MCF 10A (cell line): Measurements from ENCODE around the gene VWA3A. TPM values are rescaled to one million over a fixed set of nuclear protein-coding genes. Genes with fewer than 3 reads are reported as not detected.
A peak's percentile ranks its signal among the peaks of the same experiment; 100 is the strongest.

Experiments
- BruUV-seq: library from RNA; stranded (reverse); fragments of 400-500 nt; replicated peaks from 2 replicates; lab custom pipeline; 2021; lab: Mats Ljungman, UMichigan
- CTCF ChIA-PET: fragments of 300-600 bp; sonication (Branson Sonifier 250); formaldehyde crosslinking; extraction: SDS; loops from one replicate; lab custom pipeline; 2021; ENCODE audit warnings: antibody characterized with exemption, inconsistent platforms; lab: Yijun Ruan, JAX
- POLR2A ChIA-PET: fragments of 300-600, 350-650 bp; sonication (Branson Sonifier 250); formaldehyde crosslinking; extraction: SDS; loops from one replicate; lab custom pipeline; 2020; ENCODE audit warnings: antibody characterized with exemption, inconsistent platforms; lab: Yijun Ruan, JAX
- DNase-seq: peaks from one replicate; pipeline ENCODE4 v3.0.0-alpha.2; 2018; ENCODE audit not compliant: unreplicated experiment
- H3K27ac Mint-ChIP-seq: one replicate; pipeline ENCODE4 v1.8.0; 2022; ENCODE audit warnings: mild to moderate bottlenecking, low read depth, mixed read lengths; ENCODE audit not compliant: unreplicated experiment
- H3K27me3 Mint-ChIP-seq: one replicate; pipeline ENCODE4 v1.8.0; 2022; ENCODE audit warnings: mixed read lengths; ENCODE audit not compliant: insufficient read depth, unreplicated experiment
- H3K36me3 Mint-ChIP-seq: one replicate; pipeline ENCODE4 v1.8.0; 2022; ENCODE audit warnings: mild to moderate bottlenecking, moderate library complexity, mixed read lengths; ENCODE audit not compliant: insufficient read depth, unreplicated experiment
- H3K4me1 Mint-ChIP-seq: one replicate; pipeline ENCODE4 v1.8.0; 2022; ENCODE audit warnings: mixed read lengths; ENCODE audit not compliant: insufficient read depth, unreplicated experiment
- H3K4me3 Mint-ChIP-seq: one replicate; pipeline ENCODE4 v1.8.0; 2022; ENCODE audit warnings: mild to moderate bottlenecking, moderate library complexity, mixed read lengths; ENCODE audit not compliant: unreplicated experiment
- H3K9me3 Mint-ChIP-seq: one replicate; pipeline ENCODE4 v1.8.0; 2022; ENCODE audit warnings: mixed read lengths; ENCODE audit not compliant: unreplicated experiment
- intact Hi-C: fragments of 100-400 bp; cut with micrococcal nuclease; formaldehyde crosslinking; loops from 2 replicates; pipeline ENCODE4 v1.14.1; 2022
- total RNA-seq: library from RNA; stranded (reverse); gene quantifications from 2 replicates; pipeline ENCODE4 v1.2.3, GENCODE V29; 2022
- TF ChIP-seq, protein P1 (sequence below): fragments of 200-600 bp; IDR thresholded peaks from one replicate; pipeline ENCODE4 v1.8.0; 2022; ENCODE audit warnings: antibody characterized with exemption, mild to moderate bottlenecking; ENCODE audit not compliant: unreplicated experiment

The VWA3A gene
- total RNA-seq, 1 experiment from 2014 or later = not detected

DNA sequence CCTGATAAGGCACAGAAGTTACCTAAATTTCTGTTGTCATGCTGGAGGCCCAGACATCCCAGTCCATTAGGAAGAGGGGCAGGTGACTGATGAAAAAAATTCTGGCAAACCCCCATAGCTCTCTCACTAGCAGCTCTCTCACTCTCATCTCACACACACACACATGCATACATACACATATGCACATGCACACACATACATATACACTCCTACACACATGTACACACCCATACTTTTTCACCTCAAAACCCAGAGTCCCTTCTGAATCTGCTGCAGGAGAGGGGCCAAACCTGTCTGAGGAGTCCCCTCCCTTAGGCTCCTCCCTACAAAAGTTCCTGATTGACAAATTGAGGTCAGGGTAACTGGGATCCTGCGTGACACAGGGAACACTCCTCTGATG, 47.4 kb downstream of the VWA3A start:
- no peaks in the 10 kb centered on the region for H3K9me3 Mint-ChIP-seq
- no peaks in the 10 kb centered on the region for H3K4me1 Mint-ChIP-seq
- TF ChIP-seq, protein P1, sequence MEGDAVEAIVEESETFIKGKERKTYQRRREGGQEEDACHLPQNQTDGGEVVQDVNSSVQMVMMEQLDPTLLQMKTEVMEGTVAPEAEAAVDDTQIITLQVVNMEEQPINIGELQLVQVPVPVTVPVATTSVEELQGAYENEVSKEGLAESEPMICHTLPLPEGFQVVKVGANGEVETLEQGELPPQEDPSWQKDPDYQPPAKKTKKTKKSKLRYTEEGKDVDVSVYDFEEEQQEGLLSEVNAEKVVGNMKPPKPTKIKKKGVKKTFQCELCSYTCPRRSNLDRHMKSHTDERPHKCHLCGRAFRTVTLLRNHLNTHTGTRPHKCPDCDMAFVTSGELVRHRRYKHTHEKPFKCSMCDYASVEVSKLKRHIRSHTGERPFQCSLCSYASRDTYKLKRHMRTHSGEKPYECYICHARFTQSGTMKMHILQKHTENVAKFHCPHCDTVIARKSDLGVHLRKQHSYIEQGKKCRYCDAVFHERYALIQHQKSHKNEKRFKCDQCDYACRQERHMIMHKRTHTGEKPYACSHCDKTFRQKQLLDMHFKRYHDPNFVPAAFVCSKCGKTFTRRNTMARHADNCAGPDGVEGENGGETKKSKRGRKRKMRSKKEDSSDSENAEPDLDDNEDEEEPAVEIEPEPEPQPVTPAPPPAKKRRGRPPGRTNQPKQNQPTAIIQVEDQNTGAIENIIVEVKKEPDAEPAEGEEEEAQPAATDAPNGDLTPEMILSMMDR = no peak
- intact Hi-C loops = no loop called here
- CTCF ChIA-PET = interaction anchor here (3.5 kb wide), 1 partner anchor 41 kb away, joined by 14 read pairs; no protein-coding TSS in a partner anchor
- BruUV-seq = no TSS peak
- peaks cover 64% of the 10 kb centered on the region for H3K27me3 Mint-ChIP-seq
- H3K27ac Mint-ChIP-seq = no peak overlapping the region
- POLR2A ChIA-PET = no interaction called here
- H3K4me3 Mint-ChIP-seq = no peak overlapping the region
- no peak for DNase-seq
- H3K36me3 Mint-ChIP-seq = no peaks in the 10 kb centered on the region

DNA sequence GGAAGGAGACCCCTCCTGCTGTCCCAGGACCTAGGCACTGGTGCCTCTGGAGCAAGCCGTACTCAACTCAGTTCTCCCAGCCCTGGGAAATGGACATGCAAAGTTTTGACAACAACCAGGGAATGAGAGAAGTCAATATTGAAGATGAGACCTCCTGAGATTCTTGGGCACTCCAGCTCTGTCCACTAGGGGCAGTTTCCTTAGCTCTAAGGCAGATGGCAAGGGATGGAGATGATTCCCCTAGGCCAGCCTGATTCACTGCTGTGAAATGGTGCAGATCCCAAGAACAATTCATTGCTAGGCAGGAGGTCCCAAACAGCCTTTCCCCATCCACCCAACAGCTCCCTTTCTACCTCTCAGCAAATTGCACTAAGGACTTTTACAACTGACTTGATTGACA, 49.4 kb downstream of the VWA3A start:
- Mint-ChIP-seq H3K27me3 (peaks cover 46% of the 10 kb centered on the region), H3K36me3 (no peaks in the 10 kb centered on the region), H3K9me3 (no peaks in the 10 kb centered on the region), H3K27ac (no peak overlapping the region), H3K4me3 (no peak overlapping the region), H3K4me1 (no peaks in the 10 kb centered on the region)
- DNase-seq = peak; percentile 23
- TF ChIP-seq, protein P1 = peak; percentile 37
- CTCF ChIA-PET = interaction anchor here (0.7 to 3.5 kb wide), 5 partner anchors 9 to 142 kb away, joined by 3 to 14 read pairs (median 4); no protein-coding TSS in a partner anchor
- POLR2A ChIA-PET = no interaction called here
- intact Hi-C loops = no loop called here
- no TSS peak for BruUV-seq

DNA sequence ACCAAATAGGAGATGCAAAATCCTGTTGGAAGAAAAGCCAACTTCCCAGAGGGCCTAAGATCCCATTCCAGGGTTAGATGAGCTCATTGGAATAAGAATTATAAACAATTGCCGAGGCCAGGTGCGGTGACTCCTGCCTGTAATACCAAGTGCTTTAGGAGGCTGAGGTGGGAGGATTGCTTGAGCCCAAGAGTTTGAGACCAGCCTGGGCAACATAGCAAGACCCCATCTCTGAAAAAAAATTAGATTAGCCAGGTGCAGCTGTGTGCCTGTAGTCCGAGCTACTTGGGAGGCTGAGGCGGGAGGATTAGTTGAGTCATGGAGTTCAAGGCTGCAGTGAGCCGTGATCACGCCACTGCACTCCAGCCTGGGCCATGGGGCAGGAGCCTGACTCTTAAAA, 52.2 kb downstream of the VWA3A start:
- no TSS peak for BruUV-seq
- CTCF ChIA-PET = interaction anchor here (1.2 kb wide), 1 partner anchor 44 kb away, joined by 5 read pairs; no protein-coding TSS in a partner anchor
- POLR2A ChIA-PET = no interaction called here
- Mint-ChIP-seq H3K36me3 (no peaks in the 10 kb centered on the region), H3K4me3 (no peak overlapping the region), H3K4me1 (no peaks in the 10 kb centered on the region), H3K27me3 (peaks cover 28% of the 10 kb centered on the region), H3K9me3 (no peaks in the 10 kb centered on the region), H3K27ac (no peak overlapping the region)
- TF ChIP-seq, protein P1 = no peak
- no peak for DNase-seq
- intact Hi-C loops = no loop called here

DNA sequence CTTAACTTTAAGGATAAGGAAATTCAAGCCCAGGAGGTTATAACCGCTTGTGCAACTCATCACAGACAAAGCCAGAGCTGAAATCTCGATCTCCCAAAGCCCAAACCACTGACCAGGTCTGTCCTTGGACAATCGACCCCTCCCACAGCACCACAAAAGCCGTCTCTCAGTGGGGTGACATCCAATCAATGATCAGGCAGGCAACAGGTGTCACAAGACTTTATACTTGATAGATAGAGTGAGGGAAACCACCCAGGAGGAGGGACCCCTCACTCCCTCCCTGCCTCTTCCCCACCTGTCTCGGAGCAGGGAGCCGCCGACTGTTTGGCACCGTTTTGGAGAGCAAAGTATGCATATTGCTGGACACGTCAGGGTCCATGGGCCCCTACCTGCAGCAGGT, 55.5 kb downstream of the VWA3A start:
- H3K27ac Mint-ChIP-seq = no peak overlapping the region
- TF ChIP-seq, protein P1 = no peak
- H3K27me3 Mint-ChIP-seq = peaks cover 11% of the 10 kb centered on the region
- ChIA-PET POLR2A (interaction anchor here (0.9 kb wide), 1 partner anchor 12 kb away, joined by 3 read pairs; no protein-coding TSS in a partner anchor), CTCF (interaction anchor here (0.5 to 2.2 kb wide), 2 partner anchors 41 to 830 kb away, joined by 5 read pairs; no protein-coding TSS in a partner anchor)
- peaks cover under 1% of the 10 kb centered on the region for H3K4me1 Mint-ChIP-seq
- H3K36me3 Mint-ChIP-seq = no peaks in the 10 kb centered on the region
- no peak for DNase-seq
- no TSS peak for BruUV-seq
- no peaks in the 10 kb centered on the region for H3K9me3 Mint-ChIP-seq
- H3K4me3 Mint-ChIP-seq = no peak overlapping the region
- intact Hi-C loops = no loop called here
